ENCODE data around the gene SETBP1.

DNA sequence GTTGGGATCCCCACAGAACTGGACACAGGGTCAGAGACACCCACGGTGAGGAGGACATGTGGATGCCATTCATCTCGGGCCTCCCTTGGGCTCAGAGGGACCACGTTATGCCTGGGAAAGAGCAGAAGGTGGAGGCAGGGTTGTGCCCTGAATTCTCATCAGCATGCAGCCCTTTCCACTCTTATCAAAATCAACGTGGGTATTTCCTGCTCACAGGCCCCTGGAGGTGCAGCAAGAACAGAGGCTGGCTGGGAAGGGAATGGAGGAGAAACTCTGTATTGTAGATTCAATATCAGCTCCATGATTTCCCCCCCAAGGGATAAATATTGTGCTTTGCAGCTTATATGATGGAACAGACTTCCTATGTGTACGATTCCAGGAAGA lies 90.9 kb downstream of the SETBP1 start:
- no peak for TF ChIP-seq POLR2A (IDR thresholded peaks at IDR 0.05)
- TF ChIP-seq, protein P1, sequence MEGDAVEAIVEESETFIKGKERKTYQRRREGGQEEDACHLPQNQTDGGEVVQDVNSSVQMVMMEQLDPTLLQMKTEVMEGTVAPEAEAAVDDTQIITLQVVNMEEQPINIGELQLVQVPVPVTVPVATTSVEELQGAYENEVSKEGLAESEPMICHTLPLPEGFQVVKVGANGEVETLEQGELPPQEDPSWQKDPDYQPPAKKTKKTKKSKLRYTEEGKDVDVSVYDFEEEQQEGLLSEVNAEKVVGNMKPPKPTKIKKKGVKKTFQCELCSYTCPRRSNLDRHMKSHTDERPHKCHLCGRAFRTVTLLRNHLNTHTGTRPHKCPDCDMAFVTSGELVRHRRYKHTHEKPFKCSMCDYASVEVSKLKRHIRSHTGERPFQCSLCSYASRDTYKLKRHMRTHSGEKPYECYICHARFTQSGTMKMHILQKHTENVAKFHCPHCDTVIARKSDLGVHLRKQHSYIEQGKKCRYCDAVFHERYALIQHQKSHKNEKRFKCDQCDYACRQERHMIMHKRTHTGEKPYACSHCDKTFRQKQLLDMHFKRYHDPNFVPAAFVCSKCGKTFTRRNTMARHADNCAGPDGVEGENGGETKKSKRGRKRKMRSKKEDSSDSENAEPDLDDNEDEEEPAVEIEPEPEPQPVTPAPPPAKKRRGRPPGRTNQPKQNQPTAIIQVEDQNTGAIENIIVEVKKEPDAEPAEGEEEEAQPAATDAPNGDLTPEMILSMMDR (IDR thresholded peaks at IDR 0.05), result no peak

All from stomach (tissue), 4 donors.